B cell (primary cell): ENCODE results near the gene DHX34. TPM values are rescaled to one million over a fixed set of nuclear protein-coding genes. Genes with fewer than 3 reads are reported as not detected.

ENCODE experiments used
- ATAC-seq: fragments of 200-7000 bp; cut with Tn5 transposase; one replicate; pipeline ENCODE4 v1.10.0; 2021; ENCODE audit warnings: low read depth, mild to moderate bottlenecking, moderate number of reproducible peaks, moderate library complexity
- CTCF ChIA-PET: fragments of 350-600 bp; sonication (Branson Sonifier 250); formaldehyde crosslinking; loops from one replicate; lab custom pipeline; 2021; ENCODE audit warnings: antibody characterized with exemption, inconsistent platforms; lab: Charles Lee
- POLR2A ChIA-PET: fragments of 350-600 bp; sonication (Branson Sonifier 250); formaldehyde crosslinking; loops from one replicate; lab custom pipeline; 2021; ENCODE audit warnings: antibody characterized with exemption; lab: Charles Lee
- DNase-seq: peaks from one replicate; pipeline ENCODE4 v3.0.0; 2013
- H2AFZ ChIP-seq: 2 replicates; pipeline ENCODE4 v1.6.1; 2012; ENCODE audit warnings: mild to moderate bottlenecking, low read depth, low read length; ENCODE audit not compliant: insufficient read depth, poor library complexity, severe bottlenecking
- H3K27ac ChIP-seq, 2 donors: 1 replicate in 1 of 2; 2 replicates in 1 of 2; pipeline ENCODE4 v1.5.1; 2012 to 2013; ENCODE audit warnings: low read length in 2 of 2, mild to moderate bottlenecking in 2 of 2, moderate library complexity in 1 of 2
- H3K27me3 ChIP-seq, 4 experiments: fragments of 200-600 bp in 1 of 4; sonication (generic) in 1 of 4; replicated peaks in 1 of 4; 1 replicate in 2 of 4; 2 replicates in 2 of 4; pipeline versions ENCODE4 v1.6.1 to v1.7.0; 2013 to 2016; ENCODE audit warnings: low read length in 3 of 4, mild to moderate bottlenecking in 2 of 4, mixed read lengths in 1 of 4, moderate library complexity in 1 of 4; ENCODE audit not compliant: insufficient read depth in 4 of 4, control insufficient read depth in 3 of 4; ENCODE audit errors: control extremely low read depth in 1 of 4
- H3K36me3 ChIP-seq, 2 experiments: replicated peaks in 1 of 2; 1 replicate in 1 of 2; 2 replicates in 1 of 2; pipeline versions ENCODE4 v1.6.1 to v1.7.1; 2013; ENCODE audit warnings: low read length in 1 of 2; ENCODE audit not compliant: insufficient read depth in 2 of 2, control insufficient read depth in 1 of 2; ENCODE audit errors: control extremely low read depth in 1 of 2, extremely low read depth in 1 of 2
- H3K4me1 ChIP-seq, 2 donors: fragments of 200-600 bp in 1 of 2; sonication (generic) in 1 of 2; 1 replicate in 1 of 2; 2 replicates in 1 of 2; pipeline versions ENCODE4 v1.5.1 to v1.6.1; 2013 to 2017; ENCODE audit warnings: low read length in 2 of 2; ENCODE audit not compliant: control insufficient read depth in 2 of 2, insufficient read depth in 2 of 2
- H3K4me2 ChIP-seq: replicated peaks from 2 replicates; pipeline ENCODE3; 2012; ENCODE audit warnings: mild to moderate bottlenecking, low read depth, low read length; ENCODE audit not compliant: poor library complexity, severe bottlenecking
- H3K4me3 ChIP-seq, 5 experiments: fragments of 200-600 bp in 1 of 5; sonication (generic) in 1 of 5; 1 replicate in 3 of 5; 2 replicates in 2 of 5; pipeline versions ENCODE4 v1.5.1 to v1.7.0; 2011 to 2016; ENCODE audit warnings: low read length in 4 of 5, mild to moderate bottlenecking in 4 of 5, low read depth in 2 of 5, control low read depth in 1 of 5, moderate library complexity in 1 of 5; ENCODE audit not compliant: insufficient read depth in 1 of 5; ENCODE audit errors: control extremely low read depth in 1 of 5, extremely low read depth in 1 of 5
- H3K79me2 ChIP-seq: fragments of 200-600 bp; sonication (generic); one replicate; pipeline ENCODE4 v1.6.0; 2016; ENCODE audit warnings: low read length; ENCODE audit not compliant: control insufficient read depth, insufficient read depth
- H3K9ac ChIP-seq: fragments of 200-600 bp; sonication (generic); 2 replicates; pipeline ENCODE4 v1.6.1; 2017; ENCODE audit warnings: mild to moderate bottlenecking, low read length, moderate library complexity
- H3K9me3 ChIP-seq, 3 donors: one replicate each; pipeline versions ENCODE4 v1.6.1 to v1.7.1; 2013; ENCODE audit warnings: low read length in 2 of 3; ENCODE audit not compliant: control insufficient read depth in 2 of 3, insufficient read depth in 1 of 3; ENCODE audit errors: control extremely low read depth in 1 of 3
- H4K20me1 ChIP-seq: 2 replicates; pipeline ENCODE4 v1.6.0; 2012; ENCODE audit warnings: mild to moderate bottlenecking, low read length; ENCODE audit not compliant: insufficient read depth, control insufficient read depth, poor library complexity, severe bottlenecking
- H3K27ac Mint-ChIP-seq: one replicate; pipeline ENCODE4 v1.8.0; 2021; ENCODE audit warnings: mixed read lengths
- H3K27me3 Mint-ChIP-seq: one replicate; pipeline ENCODE4 v1.8.0; 2021; ENCODE audit warnings: mixed read lengths
- H3K4me1 Mint-ChIP-seq: one replicate; pipeline ENCODE4 v1.8.0; 2021; ENCODE audit warnings: mixed read lengths
- H3K4me3 Mint-ChIP-seq: one replicate; pipeline ENCODE4 v1.8.0; 2021; ENCODE audit warnings: mixed read lengths
- H3K9me3 Mint-ChIP-seq: one replicate; pipeline ENCODE4 v1.8.0; 2022; ENCODE audit warnings: mixed read lengths; ENCODE audit not compliant: insufficient read depth
- EZH2 ChIP-seq: IDR thresholded peaks from 2 replicates; pipeline ENCODE4 v1.6.1; 2012; ENCODE audit warnings: borderline replicate concordance, low read depth, mild to moderate bottlenecking, moderate library complexity, low read length; ENCODE audit not compliant: insufficient read depth, poor library complexity, severe bottlenecking
- WGBS: methylation state at CpG from one replicate; pipeline ENCODE4 v1.1.5; 2013; ENCODE audit warnings: missing lambda C conversion rate; ENCODE audit not compliant: insufficient coverage; 5-methylcytosine and 5-hydroxymethylcytosine counted together
- intact Hi-C: fragments of 100-400 bp; cut with micrococcal nuclease; formaldehyde crosslinking; loops from one replicate; pipeline ENCODE4 v1.10.0; 2022
- polyA plus RNA-seq: library from polyadenylated mRNA; depleted of rRNA; stranded (reverse); fragments of >200 nt; gene quantifications from 2 replicates; pipeline ENCODE4 v1.2.3, GENCODE V29; 2012
- total RNA-seq, 2 donors: library from RNA; stranded (reverse); fragments of 120-200 nt in 1 of 2; gene quantifications; 1 replicate in 1 of 2; 2 replicates in 1 of 2; pipeline versions ENCODE4 v1.2.3 to v1.2.4, GENCODE V29; 2013 to 2022
- TF ChIP-seq, protein P1 (sequence below): fragments of 200-600 bp; IDR thresholded peaks from one replicate; pipeline ENCODE4 v1.8.0; 2022; ENCODE audit warnings: antibody characterized with exemption, mild to moderate bottlenecking

The DHX34 gene
- total and polyA plus RNA-seq, 2 donors (not counting 1 experiment from before 2014, with no cell fraction given), result 25.1 to 31.3 TPM

DNA sequence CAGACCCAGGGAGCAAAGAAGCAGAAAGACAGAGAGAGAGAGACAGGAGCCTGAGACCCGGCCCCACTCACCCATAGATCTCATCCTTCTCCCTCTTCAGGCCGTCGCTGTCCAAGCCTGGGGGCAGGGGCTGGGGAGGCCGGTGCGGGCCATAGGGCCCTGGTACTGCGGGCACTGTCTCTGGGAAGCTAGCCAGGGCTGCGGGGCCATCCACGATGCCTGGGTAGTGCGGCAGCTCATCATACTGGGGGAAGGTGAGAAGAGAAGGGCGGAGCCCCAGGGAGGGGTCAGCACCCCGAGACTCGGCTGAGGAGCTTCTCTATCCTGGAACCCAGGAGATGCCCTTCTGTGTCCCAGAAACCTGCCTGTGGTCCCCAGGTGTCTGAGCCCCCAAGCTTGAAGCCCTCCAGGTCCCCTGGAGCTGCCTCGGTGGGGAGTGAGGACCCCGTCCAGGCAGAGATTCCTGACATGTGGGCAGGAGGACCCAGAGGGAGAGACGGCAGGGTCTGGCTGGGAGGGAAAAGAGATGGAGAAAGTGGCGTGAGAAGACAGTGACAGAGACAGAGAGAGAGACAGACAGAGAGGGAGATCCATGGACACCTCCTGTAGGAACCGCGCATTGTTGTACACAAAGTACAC, 68.1 kb downstream of the DHX34 start:
- POLR2A ChIA-PET, result no interaction called here
- peaks cover 0 to 63% (median 31%) of the 10 kb centered on the region in 4 experiments for H3K27me3 ChIP-seq

More for the DNA sequence above, 68.1 kb downstream of the DHX34 start:
- WGBS, result 14% methylated on average over 18 of the region's 18 CpGs
- Mint-ChIP-seq H3K4me3 (peak overlapping the region; percentile 55), H3K4me1 (peaks cover 23% of the 10 kb centered on the region), H3K27me3 (peaks cover 67% of the 10 kb centered on the region), H3K9me3 (no peaks in the 10 kb centered on the region), H3K27ac (peak overlapping the region; percentile 38)
- Histone ChIP-seq H3K4me3 (no peak overlapping the region), H3K79me2 (no peaks in the 10 kb centered on the region), H3K36me3 (no peaks in the 10 kb centered on the region), H3K4me2 (no peak overlapping the region), H3K9me3 (peaks cover 0 to 19% (median 0%) of the 10 kb centered on the region in 3 donors), H3K9ac (no peak overlapping the region), H3K27ac (no peak overlapping the region), H2AFZ (no peak overlapping the region), H3K4me1 (peaks cover 10 to 40% of the 10 kb centered on the region in 2 donors), H4K20me1 (no peaks in the 10 kb centered on the region)
- ATAC-seq (no peak), DNase-seq (no peak)
- intact Hi-C loops, result no loop called here
- CTCF ChIA-PET, result interaction anchor here (1.1 kb wide), 1 partner anchor 26 kb away, joined by 3 read pairs; no protein-coding TSS in a partner anchor
- TF ChIP-seq EZH2, result no peak
- TF ChIP-seq, protein P1, sequence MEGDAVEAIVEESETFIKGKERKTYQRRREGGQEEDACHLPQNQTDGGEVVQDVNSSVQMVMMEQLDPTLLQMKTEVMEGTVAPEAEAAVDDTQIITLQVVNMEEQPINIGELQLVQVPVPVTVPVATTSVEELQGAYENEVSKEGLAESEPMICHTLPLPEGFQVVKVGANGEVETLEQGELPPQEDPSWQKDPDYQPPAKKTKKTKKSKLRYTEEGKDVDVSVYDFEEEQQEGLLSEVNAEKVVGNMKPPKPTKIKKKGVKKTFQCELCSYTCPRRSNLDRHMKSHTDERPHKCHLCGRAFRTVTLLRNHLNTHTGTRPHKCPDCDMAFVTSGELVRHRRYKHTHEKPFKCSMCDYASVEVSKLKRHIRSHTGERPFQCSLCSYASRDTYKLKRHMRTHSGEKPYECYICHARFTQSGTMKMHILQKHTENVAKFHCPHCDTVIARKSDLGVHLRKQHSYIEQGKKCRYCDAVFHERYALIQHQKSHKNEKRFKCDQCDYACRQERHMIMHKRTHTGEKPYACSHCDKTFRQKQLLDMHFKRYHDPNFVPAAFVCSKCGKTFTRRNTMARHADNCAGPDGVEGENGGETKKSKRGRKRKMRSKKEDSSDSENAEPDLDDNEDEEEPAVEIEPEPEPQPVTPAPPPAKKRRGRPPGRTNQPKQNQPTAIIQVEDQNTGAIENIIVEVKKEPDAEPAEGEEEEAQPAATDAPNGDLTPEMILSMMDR, result no peak
